ENCODE data around the gene IFNL4. TPM values are rescaled to one million over a fixed set of nuclear protein-coding genes. Genes with fewer than 3 reads are reported as not detected.
"Not testable (repeated sequence)": the region's sequence is repeated elsewhere in the genome, so short reads cannot be mapped to it uniquely, and the experiment has no call there.

Gene IFNL4
- total RNA-seq, 2 donors from 2014 or later = not detected

GRCh38 chr19:39270036-39270871 lies 21.6 kb upstream of the IFNL4 start:
- no peaks in the 10 kb centered on the region for H3K9me3 ChIP-seq
- peaks cover 0 to under 1% of the 10 kb centered on the region in 2 donors for H3K4me1 ChIP-seq
- DNase-seq (ENCODE audit: low spot score) = no peak
- no peak overlapping the region for H3K4me3 ChIP-seq
- no peaks in the 10 kb centered on the region for H3K36me3 ChIP-seq
- TF ChIP-seq, protein P1, sequence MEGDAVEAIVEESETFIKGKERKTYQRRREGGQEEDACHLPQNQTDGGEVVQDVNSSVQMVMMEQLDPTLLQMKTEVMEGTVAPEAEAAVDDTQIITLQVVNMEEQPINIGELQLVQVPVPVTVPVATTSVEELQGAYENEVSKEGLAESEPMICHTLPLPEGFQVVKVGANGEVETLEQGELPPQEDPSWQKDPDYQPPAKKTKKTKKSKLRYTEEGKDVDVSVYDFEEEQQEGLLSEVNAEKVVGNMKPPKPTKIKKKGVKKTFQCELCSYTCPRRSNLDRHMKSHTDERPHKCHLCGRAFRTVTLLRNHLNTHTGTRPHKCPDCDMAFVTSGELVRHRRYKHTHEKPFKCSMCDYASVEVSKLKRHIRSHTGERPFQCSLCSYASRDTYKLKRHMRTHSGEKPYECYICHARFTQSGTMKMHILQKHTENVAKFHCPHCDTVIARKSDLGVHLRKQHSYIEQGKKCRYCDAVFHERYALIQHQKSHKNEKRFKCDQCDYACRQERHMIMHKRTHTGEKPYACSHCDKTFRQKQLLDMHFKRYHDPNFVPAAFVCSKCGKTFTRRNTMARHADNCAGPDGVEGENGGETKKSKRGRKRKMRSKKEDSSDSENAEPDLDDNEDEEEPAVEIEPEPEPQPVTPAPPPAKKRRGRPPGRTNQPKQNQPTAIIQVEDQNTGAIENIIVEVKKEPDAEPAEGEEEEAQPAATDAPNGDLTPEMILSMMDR (IDR thresholded peaks at IDR 0.05) = no peak
- H3K27ac ChIP-seq = no peak overlapping the region
- no peaks in the 10 kb centered on the region for H3K27me3 ChIP-seq

- H3K4me3 ChIP-seq; H3K27ac ChIP-seq; DNase-seq (ENCODE audit: low spot score); H3K27me3 ChIP-seq; H3K4me1 ChIP-seq; H3K9me3 ChIP-seq; H3K36me3 ChIP-seq: not testable (repeated sequence)
Observed at GRCh38 chr19:39269369-39269768, 20.7 kb upstream of the IFNL4 start.

GRCh38 chr19:39268531-39269223 lies 20.0 kb upstream of the IFNL4 start:
- Histone ChIP-seq H3K4me1 (peaks cover 0 to 14% of the 10 kb centered on the region in 2 donors), H3K27me3 (peaks cover 4 to 15% of the 10 kb centered on the region in 2 donors)
- not testable (repeated sequence) for DNase-seq (ENCODE audit: low spot score); H3K27ac ChIP-seq; H3K4me3 ChIP-seq; H3K36me3 ChIP-seq; H3K9me3 ChIP-seq

DNA sequence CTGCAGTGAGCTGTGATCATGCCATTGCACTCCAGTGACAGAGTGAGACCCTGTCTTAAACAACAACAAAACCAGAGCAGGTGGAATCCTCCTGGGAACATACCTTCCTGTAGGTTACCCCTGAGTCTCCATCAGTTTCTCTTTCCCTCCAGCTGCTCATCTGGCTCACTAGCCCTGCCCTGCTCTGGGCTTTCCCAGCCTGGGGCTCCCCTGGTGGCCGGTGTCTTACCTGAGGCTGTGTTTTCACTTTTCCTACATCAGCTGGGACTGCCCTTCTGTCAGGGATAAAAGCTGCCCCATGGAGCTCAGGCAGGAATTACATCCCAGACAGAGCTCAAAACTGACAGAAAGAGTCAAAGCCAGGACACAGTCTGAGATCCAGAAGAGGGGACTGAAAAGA lies 19.4 kb upstream of the IFNL4 start, which contains the start of gene IFNL2:
TSS of gene IFNL2 (plus strand) at position 312 of the 400 bp plus-strand sequence. CDS start 173 bp downstream, outside the sequence.
- H3K9me3 ChIP-seq; DNase-seq (ENCODE audit: low spot score); H3K4me3 ChIP-seq; H3K27ac ChIP-seq; H3K36me3 ChIP-seq: not testable (repeated sequence)
- H3K4me1 ChIP-seq = peaks cover 0 to 14% of the 10 kb centered on the region in 2 donors
- peaks cover 4 to 19% of the 10 kb centered on the region in 2 donors for H3K27me3 ChIP-seq

GRCh38 chr19:39265321-39265916 lies 16.8 kb upstream of the IFNL4 start:
- Histone ChIP-seq H3K27ac (no peak overlapping the region), H3K36me3 (no peaks in the 10 kb centered on the region), H3K4me3 (no peak overlapping the region), H3K27me3 (peaks cover 4 to 20% of the 10 kb centered on the region in 2 donors), H3K9me3 (no peaks in the 10 kb centered on the region), H3K4me1 (peaks cover 0 to 14% of the 10 kb centered on the region in 2 donors)
- TF ChIP-seq, protein P1 (IDR thresholded peaks at IDR 0.05) = no peak
- DNase-seq (ENCODE audit: low spot score) = no peak

- H3K4me1 ChIP-seq = peaks cover 0 to 14% of the 10 kb centered on the region in 2 donors
Observed at GRCh38 chr19:39264306-39265290, 15.9 kb upstream of the IFNL4 start.

More at GRCh38 chr19:39264306-39265290, 15.9 kb upstream of the IFNL4 start:
- Histone ChIP-seq H3K9me3 (no peaks in the 10 kb centered on the region), H3K27ac (no peak overlapping the region), H3K36me3 (no peaks in the 10 kb centered on the region), H3K4me3 (no peak overlapping the region), H3K27me3 (peaks cover 4 to 20% of the 10 kb centered on the region in 2 donors)
- no peak for DNase-seq (ENCODE audit: low spot score)
- TF ChIP-seq, protein P1 (IDR thresholded peaks at IDR 0.05) = no peak
